ENCODE data around the gene CPNE4.

The CPNE4 gene

GRCh38 chr3:132037056-132037455 is 2.2 kb upstream of the CPNE4 start:
- no peak for TF ChIP-seq GATA1 (IDR thresholded peaks at IDR 0.05; ENCODE audit: low read depth, low read length)
- DNase-seq = no peak

- TF ChIP-seq POLR2A (IDR thresholded peaks at IDR 0.05; ENCODE audit: low read length) = no peak
- no peak for TF ChIP-seq GATA1 (IDR thresholded peaks at IDR 0.05; ENCODE audit: low read depth, low read length)
- no peak for DNase-seq
These were observed 723 bp downstream of the CPNE4 start for GRCh38 chr3:132034097-132034485.

GRCh38 chr3:132033471-132033870 is 1.3 kb downstream of the CPNE4 start:
- TF ChIP-seq POLR2A (IDR thresholded peaks at IDR 0.05; ENCODE audit: low read length) (no peak), GATA1 (IDR thresholded peaks at IDR 0.05; ENCODE audit: low read depth, low read length) (no peak)
- no peak for DNase-seq

- no peak for TF ChIP-seq GATA1 (IDR thresholded peaks at IDR 0.05; ENCODE audit: low read depth, low read length)
- no peak for TF ChIP-seq POLR2A (IDR thresholded peaks at IDR 0.05; ENCODE audit: low read length)
- DNase-seq = no peak
These were observed 1.9 kb downstream of the CPNE4 start for GRCh38 chr3:132032959-132033358.

- DNase-seq = peak; percentile 77 to 86
- TF ChIP-seq GATA1 (IDR thresholded peaks at IDR 0.05; ENCODE audit: low read depth, low read length) (no peak), POLR2A (IDR thresholded peaks at IDR 0.05; ENCODE audit: low read length) (no peak)
These were observed 5.5 kb downstream of the CPNE4 start for GRCh38 chr3:132029182-132029902.

GRCh38 chr3:132022914-132023313 is 11.9 kb downstream of the CPNE4 start:
- TF ChIP-seq GATA1 (IDR thresholded peaks at IDR 0.05; ENCODE audit: low read depth, low read length) = no peak
- TF ChIP-seq POLR2A (IDR thresholded peaks at IDR 0.05; ENCODE audit: low read length) = no peak
- no peak for DNase-seq

GRCh38 chr3:132020058-132020457 is 14.8 kb downstream of the CPNE4 start:
- DNase-seq = no peak
- TF ChIP-seq POLR2A (IDR thresholded peaks at IDR 0.05; ENCODE audit: low read length) (no peak), GATA1 (IDR thresholded peaks at IDR 0.05; ENCODE audit: low read depth, low read length) (no peak)

GRCh38 chr3:132017137-132017536 is 17.7 kb downstream of the CPNE4 start:
- TF ChIP-seq GATA1 (IDR thresholded peaks at IDR 0.05; ENCODE audit: low read depth, low read length) (no peak), POLR2A (IDR thresholded peaks at IDR 0.05; ENCODE audit: low read length) (no peak)
- DNase-seq = no peak

- no peak for TF ChIP-seq POLR2A (IDR thresholded peaks at IDR 0.05; ENCODE audit: low read length)
- TF ChIP-seq GATA1 (IDR thresholded peaks at IDR 0.05; ENCODE audit: low read depth, low read length) = no peak
- DNase-seq = no peak
These were observed 18.5 kb downstream of the CPNE4 start for GRCh38 chr3:132016061-132017041.

- no peak for DNase-seq
- TF ChIP-seq POLR2A (IDR thresholded peaks at IDR 0.05; ENCODE audit: low read length) = no peak
- no peak for TF ChIP-seq GATA1 (IDR thresholded peaks at IDR 0.05; ENCODE audit: low read depth, low read length)
These were observed 20.7 kb downstream of the CPNE4 start for GRCh38 chr3:132014105-132014504.

- TF ChIP-seq GATA1 (IDR thresholded peaks at IDR 0.05; ENCODE audit: low read depth, low read length) (no peak), POLR2A (IDR thresholded peaks at IDR 0.05; ENCODE audit: low read length) (no peak)
- no peak for DNase-seq
These were observed 25.6 kb downstream of the CPNE4 start for GRCh38 chr3:132009241-132009640.

- no peak for DNase-seq
- TF ChIP-seq POLR2A (IDR thresholded peaks at IDR 0.05; ENCODE audit: low read length) (no peak), GATA1 (IDR thresholded peaks at IDR 0.05; ENCODE audit: low read depth, low read length) (no peak)
These were observed 26.0 kb downstream of the CPNE4 start for GRCh38 chr3:132008837-132009236.

- no peak for DNase-seq
- TF ChIP-seq POLR2A (IDR thresholded peaks at IDR 0.05; ENCODE audit: low read length) (no peak), GATA1 (IDR thresholded peaks at IDR 0.05; ENCODE audit: low read depth, low read length) (no peak)
These were observed 27.2 kb downstream of the CPNE4 start for GRCh38 chr3:132007617-132008016.

- DNase-seq = peak; percentile 30 to 59
- TF ChIP-seq GATA1 (IDR thresholded peaks at IDR 0.05; ENCODE audit: low read depth, low read length) (no peak), POLR2A (IDR thresholded peaks at IDR 0.05; ENCODE audit: low read length) (no peak)
These were observed 28.1 kb downstream of the CPNE4 start for GRCh38 chr3:132006605-132007204.

All from erythroblast (primary cell).